BJ (cell line): ENCODE data around the gene ATP6V0E1. TPM values are rescaled to one million over a fixed set of nuclear protein-coding genes. Genes with fewer than 3 reads are reported as not detected.

Source experiments
- CTCF ChIA-PET: fragments of 350-600 bp; formaldehyde crosslinking; extraction: SDS; loops from one replicate; lab custom pipeline; 2021; ENCODE audit warnings: antibody characterized with exemption, inconsistent platforms; lab: Yijun Ruan, JAX
- POLR2A ChIA-PET: fragments of 300-600 bp; sonication (Branson Sonifier 250); formaldehyde crosslinking; extraction: SDS; loops from one replicate; lab custom pipeline; 2021; ENCODE audit warnings: antibody characterized with exemption; lab: Charles Lee
- DNase-seq: peaks from one replicate; pipeline ENCODE4 v3.0.0-alpha.2; 2011; ENCODE audit warnings: low read depth
- H3K27me3 ChIP-seq: 2 replicates; pipeline ENCODE4 v1.6.0; 2011; ENCODE audit warnings: low read length; ENCODE audit not compliant: control insufficient read depth, insufficient read depth
- H3K36me3 ChIP-seq: 2 replicates; pipeline ENCODE4 v1.5.1; 2011; ENCODE audit warnings: low read length; ENCODE audit not compliant: control insufficient read depth, insufficient read depth
- H3K4me3 ChIP-seq: 2 replicates; pipeline ENCODE4 v1.5.1; 2011; ENCODE audit warnings: low read depth, mild to moderate bottlenecking, control low read depth, low read length
- CTCF ChIP-seq: IDR thresholded peaks from 2 replicates; pipeline ENCODE4 v1.5.1; 2011; ENCODE audit warnings: low read depth, mild to moderate bottlenecking, control low read depth, inconsistent platforms, low read length, moderate library complexity; ENCODE audit not compliant: insufficient read depth
- polyA plus RNA-seq: library from polyadenylated mRNA; depleted of rRNA; stranded (reverse); fragments of >200 nt; gene quantifications from 2 replicates; pipeline ENCODE4 v1.2.3, GENCODE V29; 2011

The ATP6V0E1 gene
- polyA plus RNA-seq, 1 experiment, result 491 TPM

- POLR2A ChIA-PET, result interaction anchor here (0.5 kb wide), 1 partner anchor 46 kb away, joined by 5 read pairs; no protein-coding TSS in a partner anchor
These were observed 52.5 kb downstream of the ATP6V0E1 start for GRCh38 chr5:173035904-173036707.

GRCh38 chr5:173039188-173039587, 55.6 kb downstream of the ATP6V0E1 start:
- ChIA-PET POLR2A (no interaction called here), CTCF (interaction anchor here (0.6 to 1.5 kb wide), 5 partner anchors 10 to 52 kb away, joined by 4 to 5 read pairs (median 4); no protein-coding TSS in a partner anchor)
- H3K27me3 ChIP-seq, result no peaks in the 10 kb centered on the region
- no peak for TF ChIP-seq CTCF
- H3K4me3 ChIP-seq, result no peak overlapping the region
- H3K36me3 ChIP-seq, result no peaks in the 10 kb centered on the region
- no peak for DNase-seq

More at GRCh38 chr5:173035904-173036707, 52.5 kb downstream of the ATP6V0E1 start:
- Histone ChIP-seq H3K4me3 (no peak overlapping the region), H3K27me3 (no peaks in the 10 kb centered on the region), H3K36me3 (no peaks in the 10 kb centered on the region; the same call in 1 of the 2 replicates)
- no peak for DNase-seq
- TF ChIP-seq CTCF, result no peak
- CTCF ChIA-PET, result interaction anchor here (1.2 to 1.4 kb wide), 2 partner anchors 14 kb away, joined by 3 to 5 read pairs; no protein-coding TSS in a partner anchor

- Histone ChIP-seq H3K4me3 (no peak overlapping the region), H3K27me3 (no peaks in the 10 kb centered on the region), H3K36me3 (no peaks in the 10 kb centered on the region)
- ChIA-PET CTCF (interaction anchor here (0.6 to 1.5 kb wide), 2 partner anchors 12 to 662 kb away, joined by 3 to 4 read pairs; no protein-coding TSS in a partner anchor), POLR2A (no interaction called here)
- no peak for DNase-seq
- no peak for TF ChIP-seq CTCF
These were observed 56.4 kb downstream of the ATP6V0E1 start for GRCh38 chr5:173039964-173040363.

GRCh38 chr5:173041881-173042762, 58.6 kb downstream of the ATP6V0E1 start:
- Histone ChIP-seq H3K4me3 (no peak overlapping the region), H3K27me3 (no peaks in the 10 kb centered on the region), H3K36me3 (no peaks in the 10 kb centered on the region)
- DNase-seq, result no peak
- CTCF ChIA-PET, result interaction anchor here (0.8 to 0.9 kb wide), 2 partner anchors 8 to 27 kb away, joined by 3 read pairs; no protein-coding TSS in a partner anchor
- POLR2A ChIA-PET, result interaction anchor here (0.5 kb wide), 1 partner anchor 173 kb away, joined by 3 read pairs; no protein-coding TSS in a partner anchor
- no peak for TF ChIP-seq CTCF
